Peyer's patch (tissue), 4 donors: Measurements from ENCODE around the gene PPP5C. TPM values are rescaled to one million over a fixed set of nuclear protein-coding genes. Genes with fewer than 3 reads are reported as not detected.
A peak's percentile ranks its signal among the peaks of the same experiment; 100 is the strongest.

Experiments
- DNase-seq, 3 donors: peaks; one replicate each; pipeline ENCODE4 v3.0.0-alpha.2; 2017 to 2019
- H3K27ac ChIP-seq, 4 donors: fragments of 200-600 bp; sonication (generic); one replicate each; pipeline ENCODE4 v1.5.1; 2016 to 2019
- H3K27me3 ChIP-seq, 2 donors: fragments of 200-600 bp; sonication (generic); one replicate each; pipeline ENCODE4 v1.5.1; 2019
- H3K36me3 ChIP-seq, 3 donors: fragments of 200-600 bp; sonication (generic); one replicate each; pipeline ENCODE4 v1.5.1; 2016 to 2019
- H3K4me1 ChIP-seq, 4 donors: fragments of 200-600 bp; sonication (generic); one replicate each; pipeline ENCODE4 v1.5.1; 2016 to 2019
- H3K4me3 ChIP-seq, 4 donors: fragments of 200-600 bp; sonication (generic); 1 replicate in 3 of 4; 2 replicates in 1 of 4; pipeline ENCODE4 v1.5.1; 2016 to 2019; ENCODE audit warnings: mild to moderate bottlenecking in 1 of 4
- H3K9me3 ChIP-seq, 4 donors: fragments of 200-600 bp; sonication (generic); one replicate each; pipeline ENCODE4 v1.5.1; 2016 to 2019; ENCODE audit warnings: mild to moderate bottlenecking in 1 of 4
- POLR2A ChIP-seq, 2 donors: fragments of 450-650 bp; IDR thresholded peaks; one replicate each; pipeline ENCODE4 v1.5.1; 2017; ENCODE audit warnings: antibody characterized with exemption in 2 of 2, mild to moderate bottlenecking in 2 of 2, moderate library complexity in 2 of 2
- total RNA-seq, 4 donors: library from RNA; depleted of rRNA; stranded (reverse); fragments of >200 nt; gene quantifications; one replicate each; pipeline ENCODE4 v1.1.0, GENCODE V29; 2016
- TF ChIP-seq, protein P1 (sequence below), 6 experiments: fragments of 450-650 bp in 4 of 6; fragments of 200-600 bp in 2 of 6; sonication (generic) in 1 of 6; IDR thresholded peaks; one replicate each; pipeline ENCODE4 v1.5.1; 2017 to 2019; ENCODE audit warnings: antibody characterized with exemption in 6 of 6, mild to moderate bottlenecking in 3 of 6, moderate library complexity in 1 of 6

PPP5C gene
- total RNA-seq, 4 donors from 2014 or later: 68.8 to 214 (median 129) TPM

DNA sequence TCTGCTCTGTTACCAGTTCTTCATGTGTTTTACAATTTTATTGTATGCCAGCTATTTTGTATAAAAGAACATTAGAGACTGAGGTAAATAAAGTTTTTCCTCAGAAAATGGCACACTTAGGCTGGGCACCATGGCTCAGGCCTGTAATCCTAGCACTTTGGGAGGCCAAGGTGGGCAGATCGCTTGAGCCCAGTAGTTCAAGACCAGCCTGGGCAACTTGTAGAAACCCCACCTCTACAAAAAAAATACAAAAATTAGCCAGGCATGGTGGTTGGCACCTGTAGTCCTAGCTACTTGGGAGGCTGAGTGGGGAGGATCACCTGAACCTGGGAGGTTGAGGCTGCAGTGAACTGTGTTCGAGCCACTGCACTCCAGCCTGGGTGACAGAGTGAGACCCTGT is 34.5 kb downstream of the PPP5C start:
- no peaks in the 10 kb centered on the region for H3K9me3 ChIP-seq
- H3K36me3 ChIP-seq: peaks cover 0 to 85% (median 0%) of the 10 kb centered on the region in 3 donors
- no peak for TF ChIP-seq POLR2A (IDR thresholded peaks at IDR 0.05)
- TF ChIP-seq, protein P1, sequence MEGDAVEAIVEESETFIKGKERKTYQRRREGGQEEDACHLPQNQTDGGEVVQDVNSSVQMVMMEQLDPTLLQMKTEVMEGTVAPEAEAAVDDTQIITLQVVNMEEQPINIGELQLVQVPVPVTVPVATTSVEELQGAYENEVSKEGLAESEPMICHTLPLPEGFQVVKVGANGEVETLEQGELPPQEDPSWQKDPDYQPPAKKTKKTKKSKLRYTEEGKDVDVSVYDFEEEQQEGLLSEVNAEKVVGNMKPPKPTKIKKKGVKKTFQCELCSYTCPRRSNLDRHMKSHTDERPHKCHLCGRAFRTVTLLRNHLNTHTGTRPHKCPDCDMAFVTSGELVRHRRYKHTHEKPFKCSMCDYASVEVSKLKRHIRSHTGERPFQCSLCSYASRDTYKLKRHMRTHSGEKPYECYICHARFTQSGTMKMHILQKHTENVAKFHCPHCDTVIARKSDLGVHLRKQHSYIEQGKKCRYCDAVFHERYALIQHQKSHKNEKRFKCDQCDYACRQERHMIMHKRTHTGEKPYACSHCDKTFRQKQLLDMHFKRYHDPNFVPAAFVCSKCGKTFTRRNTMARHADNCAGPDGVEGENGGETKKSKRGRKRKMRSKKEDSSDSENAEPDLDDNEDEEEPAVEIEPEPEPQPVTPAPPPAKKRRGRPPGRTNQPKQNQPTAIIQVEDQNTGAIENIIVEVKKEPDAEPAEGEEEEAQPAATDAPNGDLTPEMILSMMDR (IDR thresholded peaks at IDR 0.05): no peak

DNA sequence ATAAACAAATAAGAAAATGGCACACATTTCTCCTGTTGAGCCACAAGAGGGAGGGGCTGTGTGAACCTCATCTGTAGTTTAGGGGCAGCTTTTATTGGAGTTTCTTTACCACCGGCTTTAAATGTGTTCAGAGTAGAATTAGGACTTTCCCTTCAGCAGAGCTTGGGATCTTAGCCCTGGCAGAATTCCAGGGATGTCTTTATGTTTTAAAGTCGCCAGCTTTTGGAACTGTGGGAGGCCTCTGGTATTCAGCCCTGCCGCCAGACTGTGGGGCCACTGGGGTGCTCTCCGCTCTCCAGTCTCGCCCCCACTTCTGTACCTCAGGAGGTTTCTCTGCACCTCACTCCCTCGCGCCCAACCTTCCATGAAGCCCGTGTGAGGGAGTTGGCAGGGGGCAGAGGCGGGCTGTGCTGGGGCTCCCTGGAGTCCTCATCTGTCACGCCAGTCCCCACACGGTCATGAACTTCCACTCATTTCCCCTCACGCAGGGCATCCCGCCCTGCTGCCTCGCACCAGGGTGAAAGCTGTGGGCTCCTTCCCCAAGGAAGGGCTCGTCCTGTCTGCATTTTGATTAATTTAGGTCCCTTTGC is 35.0 kb downstream of the PPP5C start:
- H3K27me3 ChIP-seq: no peaks in the 10 kb centered on the region
- peaks cover 0 to 85% (median 0%) of the 10 kb centered on the region in 3 donors for H3K36me3 ChIP-seq
- H3K4me3 ChIP-seq: no peak overlapping the region
- no peaks in the 10 kb centered on the region for H3K4me1 ChIP-seq
- TF ChIP-seq POLR2A (IDR thresholded peaks at IDR 0.05): no peak
- TF ChIP-seq, protein P1 (IDR thresholded peaks at IDR 0.05): no peak
- no peaks in the 10 kb centered on the region for H3K9me3 ChIP-seq
- no peak overlapping the region for H3K27ac ChIP-seq
- no peak for DNase-seq

More for the DNA sequence above, 34.5 kb downstream of the PPP5C start:
- Histone ChIP-seq H3K4me1 (no peaks in the 10 kb centered on the region), H3K27me3 (no peaks in the 10 kb centered on the region), H3K4me3 (no peak overlapping the region), H3K27ac (no peak overlapping the region)
- DNase-seq: no peak

DNA sequence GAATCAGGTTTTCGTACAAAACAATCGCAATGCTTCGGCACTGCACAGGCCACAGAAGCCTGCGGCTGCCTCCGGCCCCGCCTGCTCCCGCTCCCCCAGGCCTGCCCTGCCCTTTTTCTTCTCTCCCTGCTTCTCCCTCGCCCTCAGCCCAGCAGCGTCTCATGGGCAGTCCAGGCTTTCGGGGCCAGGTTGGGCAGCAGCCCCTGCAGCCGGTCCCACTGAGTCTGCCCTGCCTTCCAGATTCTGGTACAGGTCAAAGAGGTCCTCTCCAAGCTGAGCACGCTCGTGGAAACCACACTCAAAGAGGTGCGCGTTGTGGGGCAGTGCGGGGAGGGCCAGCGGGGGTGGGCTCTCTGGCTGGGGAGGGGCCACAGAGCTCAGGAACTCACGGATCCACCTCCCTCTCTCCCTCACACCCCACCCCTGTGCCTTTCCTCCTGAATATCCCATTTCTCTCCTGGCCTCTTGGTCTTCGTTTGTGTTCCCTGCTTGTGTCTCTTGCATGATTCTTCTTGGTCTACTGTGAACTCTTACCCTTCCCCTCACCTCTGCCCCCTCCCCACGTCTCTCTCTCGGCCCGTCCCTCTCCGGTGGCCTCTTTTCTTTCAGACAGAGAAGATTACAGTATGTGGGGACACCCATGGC is 36.4 kb downstream of the PPP5C start:
- Histone ChIP-seq H3K27me3 (no peaks in the 10 kb centered on the region), H3K9me3 (no peaks in the 10 kb centered on the region), H3K4me3 (no peak overlapping the region), H3K4me1 (no peaks in the 10 kb centered on the region), H3K36me3 (peaks cover 0 to 92% (median 0%) of the 10 kb centered on the region in 3 donors), H3K27ac (no peak overlapping the region)
- TF ChIP-seq POLR2A (IDR thresholded peaks at IDR 0.05): no peak
- TF ChIP-seq, protein P1 (IDR thresholded peaks at IDR 0.05): no peak
- DNase-seq: peak in 1 of 3 donors; percentile 19

DNA sequence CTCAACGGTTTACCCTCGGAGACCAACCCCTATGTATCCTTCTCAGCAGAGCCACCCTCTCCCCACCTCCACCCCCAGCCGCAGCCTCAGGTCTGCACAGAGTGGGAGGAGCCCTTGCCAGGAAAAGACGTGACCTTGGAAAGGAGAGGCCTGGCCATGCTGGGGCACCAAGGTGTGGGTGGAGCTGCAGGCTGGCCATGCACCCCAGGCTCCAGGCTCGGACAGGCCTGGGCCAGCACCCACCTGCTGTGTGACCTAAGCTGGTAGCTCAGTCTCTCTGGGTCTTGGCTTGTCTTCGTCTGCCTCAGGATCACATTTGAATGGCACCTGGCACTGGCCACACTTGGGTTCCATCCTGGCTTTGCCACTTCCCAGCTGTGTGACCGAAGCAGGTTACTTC is 37.0 kb downstream of the PPP5C start:
- Histone ChIP-seq H3K4me1 (no peaks in the 10 kb centered on the region), H3K27ac (no peak overlapping the region), H3K36me3 (peaks cover 0 to 96% (median 0%) of the 10 kb centered on the region in 3 donors), H3K27me3 (no peaks in the 10 kb centered on the region), H3K4me3 (no peak overlapping the region), H3K9me3 (no peaks in the 10 kb centered on the region)
- TF ChIP-seq, protein P1 (IDR thresholded peaks at IDR 0.05): no peak
- no peak for TF ChIP-seq POLR2A (IDR thresholded peaks at IDR 0.05)
- peak in 1 of 3 donors; percentile 19 for DNase-seq

DNA sequence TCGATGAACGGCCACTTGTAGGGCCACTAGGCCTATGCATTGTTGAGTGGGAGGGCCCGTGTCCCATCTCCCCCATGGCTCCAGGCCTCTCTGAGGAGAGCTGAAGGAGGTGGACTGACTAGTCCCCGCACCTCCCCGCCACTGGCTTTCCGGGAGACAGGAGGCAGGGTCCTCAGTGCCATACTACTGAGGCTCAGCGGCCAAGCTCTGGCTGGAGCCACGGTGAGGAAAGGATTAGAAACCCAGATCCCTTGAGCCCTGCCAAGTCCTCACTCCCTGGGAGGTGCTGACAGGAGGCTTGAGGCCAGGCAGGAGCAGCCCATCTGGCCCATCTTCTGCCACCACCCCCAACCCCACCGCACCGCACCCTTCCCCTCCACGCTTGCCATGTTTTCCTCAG is 37.5 kb downstream of the PPP5C start:
- Histone ChIP-seq H3K9me3 (no peaks in the 10 kb centered on the region), H3K27me3 (no peaks in the 10 kb centered on the region), H3K4me1 (no peaks in the 10 kb centered on the region), H3K36me3 (peaks cover 0 to 96% (median 0%) of the 10 kb centered on the region in 3 donors), H3K27ac (no peak overlapping the region), H3K4me3 (no peak overlapping the region)
- peak in 1 of 3 donors; percentile 34 for DNase-seq
- TF ChIP-seq, protein P1 (IDR thresholded peaks at IDR 0.05): no peak
- no peak for TF ChIP-seq POLR2A (IDR thresholded peaks at IDR 0.05)
